Epithelial cell of proximal tubule (primary cell): ENCODE results near the gene NOVA1. TPM values are rescaled to one million over a fixed set of nuclear protein-coding genes. Genes with fewer than 3 reads are reported as not detected.

Source experiments
- DNase-seq: peaks from one replicate; pipeline ENCODE4 v3.0.0-alpha.2; 2011; ENCODE audit warnings: low read depth
- H3K4me3 ChIP-seq: 2 replicates; pipeline ENCODE4 v1.5.1; 2011; ENCODE audit warnings: low read depth, mild to moderate bottlenecking, low read length
- CTCF ChIP-seq: conservative IDR thresholded peaks from 2 replicates; pipeline ENCODE4 v1.5.1; 2012; ENCODE audit warnings: low read depth, mild to moderate bottlenecking, low read length
- total RNA-seq: library from RNA; depleted of rRNA; stranded (reverse); fragments of >200 nt; gene quantifications from 2 replicates; pipeline ENCODE4 v1.2.3, GENCODE V29; 2015

The NOVA1 gene
- total RNA-seq, 1 donor from 2014 or later = 3.5 TPM

GRCh38 chr14:26424537-26424936, 173.3 kb downstream of the NOVA1 start:
- no peak for TF ChIP-seq CTCF

DNA sequence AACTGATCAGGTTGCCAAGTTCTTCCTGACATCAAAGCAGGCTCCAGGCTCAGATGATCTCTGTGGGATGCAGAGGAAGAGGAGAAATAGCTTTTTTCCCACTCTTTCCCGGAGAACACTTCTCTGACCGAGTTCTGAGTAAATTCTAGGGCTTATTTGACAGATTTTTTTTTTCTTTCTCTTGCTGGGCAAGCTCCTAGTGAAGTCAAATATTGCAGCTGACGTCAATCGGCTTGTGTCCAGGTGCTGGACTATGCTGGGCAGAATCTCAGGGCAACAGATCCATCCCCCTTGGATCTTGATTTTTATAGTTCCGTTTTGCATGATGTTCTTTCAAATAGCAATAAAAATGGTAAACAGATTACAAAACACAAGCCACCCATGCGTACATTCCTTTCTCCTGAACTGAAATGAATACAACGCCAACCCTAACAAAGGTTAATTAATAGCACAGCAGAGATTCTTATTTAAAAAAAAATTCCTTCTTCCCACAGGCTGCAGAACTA, 182.2 kb downstream of the NOVA1 start:
- H3K4me3 ChIP-seq = no peak overlapping the region
- peak; percentile 33 for DNase-seq

More at GRCh38 chr14:26424537-26424936, 173.3 kb downstream of the NOVA1 start:
- no peak overlapping the region for H3K4me3 ChIP-seq
- no peak for DNase-seq

DNA sequence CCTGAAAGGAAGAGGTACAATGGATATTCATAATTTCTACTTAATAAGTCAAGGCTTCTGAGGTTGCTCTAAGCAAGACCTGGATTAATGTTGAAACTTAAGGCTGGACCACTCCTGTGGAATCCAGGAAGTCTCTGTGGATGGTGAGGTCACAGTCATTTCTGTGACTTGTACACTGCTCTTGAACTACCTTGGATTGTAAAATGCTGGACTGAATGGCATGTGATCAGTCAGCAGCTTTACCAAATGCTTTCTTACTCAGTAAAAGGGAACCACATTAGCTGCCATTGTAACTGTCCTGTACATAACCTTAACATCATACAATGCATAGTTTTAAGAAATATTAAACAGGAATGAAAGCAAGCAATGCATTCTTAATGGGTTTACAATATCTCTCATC, 182.9 kb downstream of the NOVA1 start:
- no peak overlapping the region for H3K4me3 ChIP-seq
- no peak for TF ChIP-seq CTCF
- DNase-seq = no peak

More for the DNA sequence above, 182.2 kb downstream of the NOVA1 start:
- TF ChIP-seq CTCF = no peak

DNA sequence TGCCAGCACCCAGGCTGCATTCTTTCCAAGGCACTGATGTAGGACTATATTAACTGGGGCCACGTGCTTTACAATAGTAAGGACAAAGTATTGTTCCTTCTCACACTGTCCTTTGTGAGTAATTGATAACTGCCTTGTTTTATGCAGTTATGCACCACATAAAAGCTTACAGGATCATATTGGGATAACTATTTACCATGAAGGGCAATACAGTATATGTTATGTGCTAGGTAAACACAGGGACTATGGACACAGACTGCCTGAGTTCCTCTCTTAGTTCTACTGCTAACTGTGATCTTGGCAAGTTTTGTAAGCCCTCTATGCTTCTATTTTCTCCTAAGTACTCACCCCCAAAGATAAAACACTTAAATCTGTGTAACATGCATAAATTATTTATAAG, 183.7 kb downstream of the NOVA1 start:
- no peak overlapping the region for H3K4me3 ChIP-seq
- DNase-seq = no peak
- TF ChIP-seq CTCF = no peak

DNA sequence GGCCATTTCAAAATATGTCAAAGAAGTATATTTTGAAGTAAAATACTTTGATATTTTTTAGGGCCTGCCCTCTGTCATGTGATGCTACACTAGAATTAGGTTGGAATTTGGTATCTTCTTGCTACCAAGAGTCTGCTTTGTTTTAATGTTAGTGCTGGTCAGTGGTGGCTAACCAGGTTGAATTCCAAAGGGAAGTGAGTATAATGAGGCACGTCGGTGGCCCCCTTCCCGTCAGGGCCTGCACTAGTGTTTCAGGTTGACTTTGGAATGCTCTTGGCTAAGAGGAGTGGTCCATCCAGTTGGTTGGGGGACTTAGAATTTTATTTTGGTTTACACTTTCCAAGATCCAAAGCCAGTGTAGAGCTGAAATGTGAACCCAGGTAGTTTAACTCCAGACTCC, 185.4 kb downstream of the NOVA1 start:
- no peak for TF ChIP-seq CTCF
- DNase-seq = no peak
- no peak overlapping the region for H3K4me3 ChIP-seq

- H3K4me3 ChIP-seq = no peak overlapping the region
- DNase-seq = no peak
- TF ChIP-seq CTCF = no peak
Observed at GRCh38 chr14:26410189-26410685, 187.6 kb downstream of the NOVA1 start.

DNA sequence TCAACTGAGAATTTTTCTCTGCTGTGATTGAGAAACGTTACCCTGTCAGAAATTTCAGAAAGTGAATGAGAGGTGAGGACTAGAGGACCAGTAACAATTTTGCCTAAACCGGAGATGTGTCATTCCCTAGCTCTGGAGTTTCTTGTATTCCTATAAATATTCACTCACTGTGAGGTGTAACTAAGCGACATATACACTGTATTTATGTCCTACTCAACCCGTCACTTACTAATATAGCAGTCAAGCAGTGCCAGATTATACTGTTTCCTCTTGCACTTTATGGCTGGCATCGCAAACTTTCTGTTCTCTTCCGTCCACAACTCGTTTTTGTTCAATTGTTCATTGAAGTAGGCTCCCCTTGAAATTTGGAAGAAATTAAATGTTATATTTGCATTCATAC, 192.9 kb downstream of the NOVA1 start:
- TF ChIP-seq CTCF = no peak
- no peak for DNase-seq
- H3K4me3 ChIP-seq = no peak overlapping the region
